Central memory CD4-positive, alpha-beta T cell (primary cell): ENCODE data around the gene TCN1.
A peak's percentile ranks its signal among the peaks of the same experiment; 100 is the strongest.
"Not testable (repeated sequence)": the region's sequence is repeated elsewhere in the genome, so short reads cannot be mapped to it uniquely, and the experiment has no call there.

Experiments used
- DNase-seq: peaks from one replicate; pipeline ENCODE4 v3.0.0; 2022

The TCN1 gene

GRCh38 chr11:59854871-59855270 lies 11.4 kb downstream of the TCN1 start:
- DNase-seq = no peak

- not testable (repeated sequence) for DNase-seq
These were observed 14.9 kb downstream of the TCN1 start for GRCh38 chr11:59851416-59851815.

GRCh38 chr11:59849551-59849950 lies 16.7 kb downstream of the TCN1 start:
- DNase-seq = not testable (repeated sequence)

- DNase-seq = no peak
These were observed 17.2 kb downstream of the TCN1 start for GRCh38 chr11:59849129-59849528.

GRCh38 chr11:59848439-59848838 lies 17.8 kb downstream of the TCN1 start:
- not testable (repeated sequence) for DNase-seq

- DNase-seq = no peak
These were observed 18.7 kb downstream of the TCN1 start for GRCh38 chr11:59847626-59848025.

GRCh38 chr11:59846556-59846955 lies 19.7 kb downstream of the TCN1 start:
- no peak for DNase-seq

- DNase-seq = no peak
These were observed 20.9 kb downstream of the TCN1 start, which contains the start of gene CBLIF for GRCh38 chr11:59845399-59845798. CBLIF (minus strand) TSS chr11:59845499; CDS start chr11:59845453, 46 bp downstream.

GRCh38 chr11:59842316-59842715 lies 24.0 kb downstream of the TCN1 start:
- DNase-seq = no peak

GRCh38 chr11:59841514-59841913 lies 24.8 kb downstream of the TCN1 start:
- DNase-seq = no peak

- DNase-seq = no peak
These were observed 26.7 kb downstream of the TCN1 start for GRCh38 chr11:59839615-59840014.

GRCh38 chr11:59833602-59834001 lies 32.7 kb downstream of the TCN1 start:
- DNase-seq = no peak

- DNase-seq = no peak
These were observed 36.9 kb downstream of the TCN1 start for GRCh38 chr11:59829358-59829757.

GRCh38 chr11:59822989-59823566 lies 43.2 kb downstream of the TCN1 start:
- no peak for DNase-seq

- DNase-seq = no peak
These were observed 47.7 kb downstream of the TCN1 start for GRCh38 chr11:59818572-59818971.

GRCh38 chr11:59816434-59816833 lies 49.9 kb downstream of the TCN1 start:
- not testable (repeated sequence) for DNase-seq

GRCh38 chr11:59815754-59816153 lies 50.5 kb downstream of the TCN1 start:
- no peak for DNase-seq

GRCh38 chr11:59814021-59814420 lies 52.3 kb downstream of the TCN1 start:
- DNase-seq = no peak

- DNase-seq = no peak
These were observed 52.9 kb downstream of the TCN1 start for GRCh38 chr11:59813364-59813763.

- DNase-seq = no peak
These were observed 54.1 kb downstream of the TCN1 start for GRCh38 chr11:59812220-59812619.

- no peak for DNase-seq
These were observed 55.4 kb downstream of the TCN1 start for GRCh38 chr11:59810911-59811259.

GRCh38 chr11:59810189-59810910 lies 55.9 kb downstream of the TCN1 start, which contains the start of gene MRPL16:
MRPL16 (minus strand) TSS chr11:59810778; CDS start chr11:59810658, 120 bp downstream.
- DNase-seq = peak; percentile 83

GRCh38 chr11:59807047-59807610 lies 59.2 kb downstream of the TCN1 start:
- no peak for DNase-seq

GRCh38 chr11:59804061-59804460 lies 62.2 kb downstream of the TCN1 start:
- DNase-seq = no peak
